ENCODE data around the gene DGKH.
"Not testable (repeated sequence)": the region's sequence is repeated elsewhere in the genome, so short reads cannot be mapped to it uniquely, and the experiment has no call there.

Gene DGKH

GRCh38 chr13:42113478-42113877, 65.0 kb downstream of the DGKH start:
- no peak for DNase-seq (ENCODE audit: low spot score)

GRCh38 chr13:42114278-42114677, 65.8 kb downstream of the DGKH start:
- DNase-seq (ENCODE audit: low spot score): no peak

GRCh38 chr13:42114912-42115311, 66.5 kb downstream of the DGKH start:
- DNase-seq (ENCODE audit: low spot score): no peak

GRCh38 chr13:42116225-42116624, 67.8 kb downstream of the DGKH start:
- no peak for DNase-seq (ENCODE audit: low spot score)

- no peak for DNase-seq (ENCODE audit: low spot score)
Measured at GRCh38 chr13:42119041-42119440, 70.6 kb downstream of the DGKH start.

GRCh38 chr13:42119875-42120274, 71.4 kb downstream of the DGKH start:
- no peak for DNase-seq (ENCODE audit: low spot score)

GRCh38 chr13:42123600-42123999, 75.2 kb downstream of the DGKH start:
- DNase-seq (ENCODE audit: low spot score): no peak

GRCh38 chr13:42125046-42125445, 76.6 kb downstream of the DGKH start:
- no peak for DNase-seq (ENCODE audit: low spot score)

GRCh38 chr13:42127047-42127446, 78.6 kb downstream of the DGKH start:
- DNase-seq (ENCODE audit: low spot score): no peak

DNA sequence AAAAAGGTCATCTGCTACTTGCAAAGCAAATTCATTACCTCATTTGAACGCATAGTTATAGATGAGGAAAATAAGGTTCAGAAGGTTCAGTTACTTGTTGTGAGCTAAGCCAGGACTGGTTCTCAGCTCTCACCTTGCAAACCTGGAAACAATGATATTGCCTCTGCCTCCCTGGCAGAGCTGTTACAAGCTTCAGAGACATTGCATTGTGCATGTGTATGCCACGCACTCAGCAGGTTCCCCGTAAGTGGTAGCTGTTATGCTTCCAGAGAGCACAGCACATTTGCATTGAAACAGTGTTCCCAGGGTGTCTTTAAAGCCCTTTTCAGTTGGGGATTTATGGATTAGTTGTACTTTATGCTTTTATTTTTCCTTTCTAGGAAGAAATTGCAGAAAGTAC, 80.6 kb downstream of the DGKH start:
- DNase-seq (ENCODE audit: low spot score): no peak

DNA sequence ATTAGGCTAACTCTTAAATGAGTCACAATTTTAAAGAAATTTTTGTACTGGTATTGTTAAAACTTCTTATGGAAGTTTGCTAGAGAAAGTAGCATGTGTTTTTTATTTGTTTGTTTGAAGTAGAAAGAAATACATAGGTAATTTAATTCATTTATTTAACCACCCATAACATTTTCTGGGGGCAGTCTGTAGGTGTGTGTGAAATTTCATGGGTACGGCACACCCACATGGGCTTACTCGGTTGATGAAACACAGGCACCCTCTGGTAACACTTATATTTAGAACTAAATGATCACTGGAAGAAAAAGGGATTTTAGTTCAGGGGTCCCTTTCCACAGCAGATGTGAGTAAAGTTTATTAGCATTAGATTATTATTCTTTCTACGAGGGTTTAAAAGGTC, 88.1 kb downstream of the DGKH start:
- DNase-seq (ENCODE audit: low spot score): no peak

DNA sequence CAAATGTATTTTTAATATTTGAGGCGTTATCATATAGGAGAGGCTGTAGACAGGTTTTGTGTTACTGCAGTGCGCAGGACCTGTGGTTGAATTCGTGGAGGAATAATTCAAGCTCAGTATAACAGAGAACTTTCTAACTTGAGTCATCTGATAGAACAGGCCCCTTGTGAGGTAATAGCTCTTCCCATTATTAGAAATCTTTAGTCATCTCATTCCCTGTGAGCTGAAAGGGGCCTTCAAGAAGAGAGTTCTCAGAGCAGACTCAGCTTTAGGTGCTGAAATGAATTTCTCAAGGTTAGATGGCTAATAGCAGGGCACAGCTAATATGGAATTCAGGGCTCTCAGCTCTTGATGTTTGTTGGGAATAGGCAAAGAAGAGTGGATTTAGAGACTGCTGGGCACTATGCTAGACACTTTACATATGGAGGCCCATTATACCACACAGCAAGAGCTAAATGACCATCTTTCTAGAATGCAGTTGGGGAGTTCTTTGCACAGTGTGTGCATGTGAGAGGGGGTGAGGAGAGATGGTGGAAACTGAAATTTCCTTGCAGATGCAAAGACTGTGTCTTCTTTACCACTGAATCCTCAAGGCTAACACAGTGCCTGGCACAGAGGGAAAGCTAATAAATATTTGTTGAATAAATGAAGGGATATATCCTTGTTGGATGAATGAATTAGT, 89.5 kb downstream of the DGKH start:
- no peak for DNase-seq (ENCODE audit: low spot score)

GRCh38 chr13:42140494-42140893, 92.0 kb downstream of the DGKH start:
- no peak for DNase-seq (ENCODE audit: low spot score)

DNA sequence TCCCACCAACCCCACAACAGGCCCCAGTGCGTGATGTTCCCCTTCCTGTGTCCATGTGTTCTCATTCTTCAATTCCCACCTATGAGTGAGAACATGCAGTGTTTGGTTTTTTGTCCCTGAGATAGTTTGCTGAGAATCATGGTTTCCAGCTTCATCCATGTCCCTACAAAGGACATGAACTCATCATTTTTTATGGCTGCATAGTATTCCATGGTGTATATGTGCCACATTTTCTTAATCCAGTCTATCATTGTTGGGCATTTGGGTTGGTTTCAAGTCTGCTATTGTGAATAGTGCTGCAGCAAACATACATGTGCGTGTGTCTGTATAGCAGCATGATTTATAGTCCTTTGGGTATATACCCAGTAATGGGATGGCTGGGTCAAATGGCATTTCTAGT, 92.6 kb downstream of the DGKH start:
- not testable (repeated sequence) for DNase-seq (ENCODE audit: low spot score)

DNA sequence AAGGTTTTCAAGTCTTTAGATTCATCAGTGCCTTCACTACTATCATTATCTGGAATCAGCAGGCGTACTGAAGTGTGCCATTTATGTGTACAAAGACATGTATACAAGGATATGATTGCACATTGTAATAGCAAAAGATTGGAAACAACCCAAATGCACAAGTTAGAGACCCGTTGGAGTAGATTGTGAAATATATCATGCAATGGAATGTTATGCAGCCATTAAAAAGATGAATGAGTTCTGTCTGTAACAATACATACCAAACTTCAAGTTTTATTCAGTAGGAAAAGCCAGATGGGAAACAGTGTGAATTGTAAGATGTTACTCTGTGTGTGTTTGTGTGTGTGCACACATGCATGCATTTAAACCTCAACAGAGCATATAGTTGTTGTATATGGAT, 97.9 kb downstream of the DGKH start:
- no peak for DNase-seq (ENCODE audit: low spot score)

DNA sequence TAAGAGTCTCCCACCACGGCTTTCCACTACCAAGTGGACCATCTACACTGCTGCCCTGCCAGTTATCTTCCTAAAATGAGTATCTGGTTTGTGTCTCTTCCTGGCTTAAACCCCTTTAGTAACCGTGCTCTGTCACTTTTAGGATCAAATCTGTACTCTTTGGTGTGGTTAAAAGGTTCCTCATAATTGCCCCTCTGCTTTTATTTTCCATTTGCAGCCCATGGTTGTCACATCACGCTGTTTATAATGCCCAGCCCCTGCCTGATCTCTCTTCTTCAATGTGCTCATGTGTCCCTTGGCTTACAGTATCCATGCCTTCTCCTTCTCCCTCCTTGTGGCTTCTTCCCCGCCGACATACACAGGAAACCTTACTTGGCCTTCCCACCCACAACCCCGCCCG, 100.1 kb downstream of the DGKH start:
- no peak for DNase-seq (ENCODE audit: low spot score)

DNA sequence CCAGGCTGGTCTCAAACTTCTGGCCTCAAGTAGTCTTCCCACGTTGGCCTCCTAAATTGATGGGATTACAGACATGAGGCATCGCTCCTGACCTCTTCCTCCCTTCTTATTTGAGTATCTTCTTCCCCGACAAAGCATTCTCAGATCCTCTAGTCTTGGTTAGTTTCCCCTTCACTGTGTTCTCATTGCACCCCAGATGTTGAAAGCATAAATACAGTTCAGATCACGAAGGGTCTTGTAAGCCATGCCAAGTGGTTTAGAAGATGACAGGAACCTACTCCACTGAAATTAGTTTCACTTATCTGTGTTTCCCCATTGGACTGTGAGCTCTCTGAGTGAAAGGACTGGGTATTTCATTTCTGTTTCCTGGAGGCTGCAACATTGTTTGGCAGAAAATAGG, 100.7 kb downstream of the DGKH start:
- no peak for DNase-seq (ENCODE audit: low spot score)

DNA sequence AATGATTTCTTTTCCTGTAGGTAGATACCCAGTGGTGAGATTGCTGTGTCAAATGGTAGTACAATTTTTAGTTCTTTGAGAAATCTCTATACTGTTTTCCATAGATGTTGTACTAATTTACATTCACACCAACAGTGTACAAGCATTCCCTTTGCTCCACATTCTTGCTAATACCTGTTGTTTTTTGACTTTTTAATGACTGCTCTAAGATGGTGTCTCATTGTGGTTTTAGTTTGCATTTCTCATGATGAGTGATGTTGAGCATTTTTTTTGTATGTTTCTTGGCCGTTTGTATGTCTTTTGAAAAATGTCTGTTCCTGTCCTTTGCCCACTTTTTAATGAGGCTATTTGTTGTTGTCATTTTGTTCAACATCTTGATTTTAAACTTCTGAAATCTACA, 103.3 kb downstream of the DGKH start:
- DNase-seq (ENCODE audit: low spot score): no peak

GRCh38 chr13:42152495-42152894, 104.0 kb downstream of the DGKH start:
- no peak for DNase-seq (ENCODE audit: low spot score)

GRCh38 chr13:42153199-42154113, 105.0 kb downstream of the DGKH start:
- DNase-seq (ENCODE audit: low spot score): no peak

DNA sequence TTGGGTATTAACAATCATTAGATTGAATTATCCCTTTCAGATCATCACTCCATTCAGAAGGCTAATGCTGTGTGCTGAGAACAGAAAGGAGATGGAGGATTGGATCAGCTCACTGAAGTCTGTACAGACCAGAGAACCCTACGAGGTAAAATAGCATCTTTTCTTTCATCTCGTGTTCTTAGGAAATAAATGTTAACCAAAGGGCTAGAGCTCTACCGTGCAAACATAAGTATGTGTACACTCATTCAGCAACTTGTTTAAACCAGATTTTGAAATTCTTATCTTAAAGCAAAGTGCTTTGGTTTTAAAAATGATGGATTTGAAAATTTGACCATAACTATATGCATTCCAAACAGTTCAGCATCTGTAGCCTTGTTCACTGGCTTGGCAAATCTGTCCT, 106.8 kb downstream of the DGKH start:
- DNase-seq (ENCODE audit: low spot score): no peak

- not testable (repeated sequence) for DNase-seq (ENCODE audit: low spot score)
Measured at GRCh38 chr13:42163338-42163737, 114.9 kb downstream of the DGKH start.

GRCh38 chr13:42163910-42164309, 115.5 kb downstream of the DGKH start:
- not testable (repeated sequence) for DNase-seq (ENCODE audit: low spot score)
